CD14-positive monocyte (primary cell): ENCODE results near the gene SDR39U1. TPM values are rescaled to one million over a fixed set of nuclear protein-coding genes. Genes with fewer than 3 reads are reported as not detected.
"Not testable (repeated sequence)": the region's sequence is repeated elsewhere in the genome, so short reads cannot be mapped to it uniquely, and the experiment has no call there.

Experiments
- DNase-seq, 3 donors: peaks; one replicate each; pipeline ENCODE4 v3.0.0-alpha.2; 2011 to 2022
- H2AFZ ChIP-seq: 2 replicates; pipeline ENCODE4 v1.6.0; 2012; ENCODE audit warnings: mild to moderate bottlenecking, low read depth, low read length, inconsistent platforms; ENCODE audit not compliant: insufficient read depth, poor library complexity, severe bottlenecking
- H3K27ac ChIP-seq, 2 donors: 1 replicate in 1 of 2; 2 replicates in 1 of 2; pipeline ENCODE4 v1.5.1; 2012 to 2013; ENCODE audit warnings: low read length in 2 of 2, control low read depth in 1 of 2, inconsistent platforms in 1 of 2, low read depth in 1 of 2, mild to moderate bottlenecking in 1 of 2
- H3K27me3 ChIP-seq, 2 donors: one replicate each; pipeline versions ENCODE4 v1.6.0 to v1.6.1; 2011 to 2013; ENCODE audit warnings: low read length in 2 of 2; ENCODE audit not compliant: control insufficient read depth in 2 of 2, insufficient read depth in 2 of 2
- H3K36me3 ChIP-seq, 2 donors: replicated peaks in 1 of 2; 1 replicate in 1 of 2; 2 replicates in 1 of 2; pipeline versions ENCODE4 v1.5.1 to v1.6.1; 2012 to 2013; ENCODE audit warnings: low read length in 2 of 2, control low read depth in 1 of 2, inconsistent platforms in 1 of 2, mild to moderate bottlenecking in 1 of 2; ENCODE audit not compliant: insufficient read depth in 2 of 2, control insufficient read depth in 1 of 2
- H3K4me1 ChIP-seq, 2 donors: 1 replicate in 1 of 2; 2 replicates in 1 of 2; pipeline versions ENCODE4 v1.5.1 to v1.6.1; 2012 to 2013; ENCODE audit warnings: low read length in 2 of 2, control low read depth in 1 of 2, inconsistent platforms in 1 of 2, mild to moderate bottlenecking in 1 of 2, moderate library complexity in 1 of 2; ENCODE audit not compliant: insufficient read depth in 2 of 2, control insufficient read depth in 1 of 2
- H3K4me2 ChIP-seq: replicated peaks from 2 replicates; pipeline ENCODE3; 2012; ENCODE audit warnings: low read length, moderate library complexity, mild to moderate bottlenecking; ENCODE audit not compliant: poor library complexity, severe bottlenecking; ENCODE audit errors: extremely low read depth
- H3K4me3 ChIP-seq, 3 experiments: fragments of 200-600 bp in 1 of 3; sonication (generic) in 1 of 3; replicated peaks in 1 of 3; 1 replicate in 2 of 3; 2 replicates in 1 of 3; pipeline ENCODE4 v1.5.1; 2011 to 2013; ENCODE audit warnings: low read length in 3 of 3, mild to moderate bottlenecking in 3 of 3, control low read depth in 2 of 3, low read depth in 2 of 3, inconsistent platforms in 1 of 3, moderate library complexity in 1 of 3
- H3K79me2 ChIP-seq: 2 replicates; pipeline ENCODE4 v1.6.0; 2012; ENCODE audit warnings: mild to moderate bottlenecking, control low read depth, inconsistent platforms, low read length, moderate library complexity; ENCODE audit not compliant: insufficient read depth
- H3K9ac ChIP-seq: 2 replicates; pipeline ENCODE4 v1.6.0; 2017; ENCODE audit warnings: low read length, mild to moderate bottlenecking; ENCODE audit not compliant: insufficient read depth, poor library complexity, severe bottlenecking
- H3K9me3 ChIP-seq, 2 donors: replicated peaks in 1 of 2; 1 replicate in 1 of 2; 2 replicates in 1 of 2; pipeline versions ENCODE4 v1.5.1 to v1.6.1; 2012 to 2013; ENCODE audit warnings: low read length in 2 of 2, control low read depth in 1 of 2; ENCODE audit not compliant: control insufficient read depth in 1 of 2, insufficient read depth in 1 of 2
- H4K20me1 ChIP-seq: 2 replicates; pipeline ENCODE4 v1.6.0; 2012; ENCODE audit warnings: mild to moderate bottlenecking, low read length, control low read depth, moderate library complexity; ENCODE audit not compliant: insufficient read depth
- H3K27ac Mint-ChIP-seq, 7 donors: one replicate each; pipeline ENCODE4 v1.8.0; 2020; ENCODE audit warnings: mild to moderate bottlenecking in 7 of 7, mixed read lengths in 7 of 7, moderate library complexity in 6 of 7, inconsistent platforms in 2 of 7
- H3K27me3 Mint-ChIP-seq, 3 donors: one replicate each; pipeline ENCODE4 v1.8.0; 2021 to 2022; ENCODE audit warnings: low read depth in 3 of 3, mild to moderate bottlenecking in 3 of 3, mixed read lengths in 3 of 3, moderate library complexity in 3 of 3, inconsistent platforms in 1 of 3
- H3K36me3 Mint-ChIP-seq, 2 donors: one replicate each; pipeline ENCODE4 v1.8.0; 2020; ENCODE audit warnings: mixed read lengths in 2 of 2, inconsistent platforms in 1 of 2, mild to moderate bottlenecking in 1 of 2
- H3K4me1 Mint-ChIP-seq: one replicate; pipeline ENCODE4 v1.8.0; 2020; ENCODE audit warnings: mild to moderate bottlenecking, mixed read lengths
- H3K4me3 Mint-ChIP-seq, 2 donors: one replicate each; pipeline ENCODE4 v1.8.0; 2020; ENCODE audit warnings: mild to moderate bottlenecking in 2 of 2, mixed read lengths in 2 of 2, moderate library complexity in 1 of 2
- H3K9me3 Mint-ChIP-seq, 7 donors: one replicate each; pipeline ENCODE4 v1.8.0; 2020 to 2022; ENCODE audit warnings: mixed read lengths in 7 of 7, mild to moderate bottlenecking in 6 of 7, moderate library complexity in 6 of 7, inconsistent platforms in 2 of 7
- CTCF ChIP-seq: fragments of 200-600 bp; IDR thresholded peaks from one replicate; pipeline ENCODE4 v1.8.0; 2022; ENCODE audit warnings: antibody characterized with exemption, mild to moderate bottlenecking
- WGBS: methylation state at CpG from one replicate; pipeline ENCODE4 v1.1.5; 2013; ENCODE audit warnings: missing lambda C conversion rate; ENCODE audit not compliant: insufficient coverage; 5-methylcytosine and 5-hydroxymethylcytosine counted together
- intact Hi-C, 2 donors: fragments of 100-400 bp; cut with micrococcal nuclease; formaldehyde crosslinking; loops; one replicate each; pipeline versions ENCODE4 v1.15.0 to v1.15.1; 2023
- polyA plus RNA-seq, 3 donors: library from polyadenylated mRNA; depleted of rRNA in 1 of 3; unstranded in 2 of 3; stranded (reverse) in 1 of 3; fragments of 300-500 nt in 2 of 3; fragments of >200 nt in 1 of 3; fragmentation: Illumina TruSeq in 2 of 3; gene quantifications; 1 replicate in 2 of 3; 2 replicates in 1 of 3; pipeline ENCODE4 v1.2.3, GENCODE V29; 2012 to 2021

Gene SDR39U1
- polyA plus RNA-seq, 3 donors, result 37.3 to 110 (median 39.2) TPM

GRCh38 chr14:24456980-24457379 is 14.4 kb upstream of the SDR39U1 start:
- Mint-ChIP-seq H3K4me1 (no peaks in the 10 kb centered on the region), H3K27ac (no peak overlapping the region), H3K36me3 (peaks cover 9 to 18% of the 10 kb centered on the region in 2 donors), H3K9me3 (peaks cover 16 to 29% (median 21%) of the 10 kb centered on the region in 7 donors), H3K27me3 (peaks cover 0 to 7% (median 2%) of the 10 kb centered on the region in 3 donors), H3K4me3 (no peak overlapping the region)
- Histone ChIP-seq H3K4me2 (no peak overlapping the region), H2AFZ (no peak overlapping the region), H3K9me3 (peaks cover 0 to 17% of the 10 kb centered on the region in 2 donors), H3K4me3 (no peak overlapping the region), H3K27ac (no peak overlapping the region), H3K9ac (no peak overlapping the region), H3K27me3 (no peaks in the 10 kb centered on the region), H3K79me2 (no peaks in the 10 kb centered on the region), H3K4me1 (no peaks in the 10 kb centered on the region), H3K36me3 (no peaks in the 10 kb centered on the region), H4K20me1 (no peaks in the 10 kb centered on the region)
- TF ChIP-seq CTCF, result no peak
- intact Hi-C loops, result no loop called here
- no peak for DNase-seq

GRCh38 chr14:24450828-24451227 is 8.3 kb upstream of the SDR39U1 start:
- peaks cover 9 to 20% of the 10 kb centered on the region in 2 donors for H3K36me3 Mint-ChIP-seq

More at GRCh38 chr14:24450828-24451227, 8.3 kb upstream of the SDR39U1 start:
- H3K27ac Mint-ChIP-seq, H3K9ac ChIP-seq, H3K4me3 ChIP-seq, H2AFZ ChIP-seq, H3K4me1 ChIP-seq, H3K27me3 ChIP-seq, H4K20me1 ChIP-seq, DNase-seq, H3K79me2 ChIP-seq, H3K36me3 ChIP-seq, H3K4me2 ChIP-seq, H3K27ac ChIP-seq, intact Hi-C loops, H3K4me1 Mint-ChIP-seq, H3K27me3 Mint-ChIP-seq, H3K4me3 Mint-ChIP-seq: not testable (repeated sequence)
- peaks cover 0 to 17% of the 10 kb centered on the region in 2 donors for H3K9me3 ChIP-seq
- WGBS, result no CpG with 5 or more reads among the region's 2 CpGs
- peaks cover 16 to 27% (median 20%) of the 10 kb centered on the region in 7 donors for H3K9me3 Mint-ChIP-seq
